Common myeloid progenitor, CD34-positive (primary cell): ENCODE data around the gene GRIK5.

Experiments used
- CTCF ChIA-PET: fragments of 350-600 bp; sonication (Branson Sonifier 250); formaldehyde crosslinking; loops from one replicate; lab custom pipeline; 2021; ENCODE audit warnings: antibody characterized with exemption; lab: Charles Lee
- POLR2A ChIA-PET: fragments of 350-600 bp; sonication (Branson Sonifier 250); formaldehyde crosslinking; loops from one replicate; lab custom pipeline; 2021; ENCODE audit warnings: antibody characterized with exemption; lab: Charles Lee
- DNase-seq, 3 donors: peaks; one replicate each; pipeline versions ENCODE4 v3.0.0 to v3.0.0-alpha.2; 2013
- H3K27ac ChIP-seq, 2 experiments: 1 replicate in 1 of 2; 2 replicates in 1 of 2; pipeline ENCODE4 v1.7.0; 2013; ENCODE audit warnings: inconsistent platforms in 2 of 2, low read length in 2 of 2, mild to moderate bottlenecking in 2 of 2, low read depth in 1 of 2, moderate library complexity in 1 of 2; ENCODE audit not compliant: severe bottlenecking in 2 of 2, insufficient read depth in 1 of 2, poor library complexity in 1 of 2
- H3K27me3 ChIP-seq, 5 experiments: replicated peaks in 2 of 5; 1 replicate in 3 of 5; 2 replicates in 2 of 5; pipeline versions ENCODE4 v1.6.1 to v1.7.0; 2013; ENCODE audit warnings: low read length in 4 of 5, mild to moderate bottlenecking in 2 of 5, moderate library complexity in 2 of 5, inconsistent platforms in 1 of 5; ENCODE audit not compliant: insufficient read depth in 5 of 5, control insufficient read depth in 4 of 5
- H3K36me3 ChIP-seq, 4 experiments: 1 replicate in 2 of 4; 2 replicates in 2 of 4; pipeline versions ENCODE4 v1.6.1 to v1.7.0; 2013; ENCODE audit warnings: low read length in 3 of 4, control low read depth in 1 of 4, mild to moderate bottlenecking in 1 of 4; ENCODE audit not compliant: control insufficient read depth in 4 of 4, insufficient read depth in 4 of 4
- H3K4me1 ChIP-seq, 4 experiments: 1 replicate in 3 of 4; 2 replicates in 1 of 4; pipeline versions ENCODE4 v1.6.1 to v1.7.1; 2013; ENCODE audit warnings: low read length in 3 of 4, mild to moderate bottlenecking in 3 of 4, control low read depth in 1 of 4, inconsistent platforms in 1 of 4, moderate library complexity in 1 of 4; ENCODE audit not compliant: control insufficient read depth in 4 of 4, insufficient read depth in 4 of 4; ENCODE audit errors: control extremely low read depth in 1 of 4
- H3K4me3 ChIP-seq, 7 experiments: 1 replicate in 4 of 7; 2 replicates in 3 of 7; pipeline versions ENCODE4 v1.5.1 to v1.7.0; 2013; ENCODE audit warnings: mild to moderate bottlenecking in 7 of 7, low read length in 6 of 7, moderate library complexity in 6 of 7, inconsistent platforms in 2 of 7, low read depth in 2 of 7, control low read depth in 1 of 7; ENCODE audit not compliant: insufficient read depth in 4 of 7, control insufficient read depth in 1 of 7; ENCODE audit errors: extremely low read depth in 1 of 7
- H3K9me3 ChIP-seq, 5 experiments: 1 replicate in 4 of 5; 2 replicates in 1 of 5; pipeline versions ENCODE4 v1.6.1 to v1.7.1; 2013; ENCODE audit warnings: low read length in 4 of 5, mild to moderate bottlenecking in 2 of 5, inconsistent platforms in 1 of 5, low read depth in 1 of 5, moderate library complexity in 1 of 5; ENCODE audit not compliant: control insufficient read depth in 4 of 5, insufficient read depth in 2 of 5; ENCODE audit errors: control extremely low read depth in 1 of 5
- WGBS: methylation state at CpG from one replicate; pipeline ENCODE4 v1.1.5; 2013; ENCODE audit not compliant: insufficient coverage; 5-methylcytosine and 5-hydroxymethylcytosine counted together

GRIK5 gene

DNA sequence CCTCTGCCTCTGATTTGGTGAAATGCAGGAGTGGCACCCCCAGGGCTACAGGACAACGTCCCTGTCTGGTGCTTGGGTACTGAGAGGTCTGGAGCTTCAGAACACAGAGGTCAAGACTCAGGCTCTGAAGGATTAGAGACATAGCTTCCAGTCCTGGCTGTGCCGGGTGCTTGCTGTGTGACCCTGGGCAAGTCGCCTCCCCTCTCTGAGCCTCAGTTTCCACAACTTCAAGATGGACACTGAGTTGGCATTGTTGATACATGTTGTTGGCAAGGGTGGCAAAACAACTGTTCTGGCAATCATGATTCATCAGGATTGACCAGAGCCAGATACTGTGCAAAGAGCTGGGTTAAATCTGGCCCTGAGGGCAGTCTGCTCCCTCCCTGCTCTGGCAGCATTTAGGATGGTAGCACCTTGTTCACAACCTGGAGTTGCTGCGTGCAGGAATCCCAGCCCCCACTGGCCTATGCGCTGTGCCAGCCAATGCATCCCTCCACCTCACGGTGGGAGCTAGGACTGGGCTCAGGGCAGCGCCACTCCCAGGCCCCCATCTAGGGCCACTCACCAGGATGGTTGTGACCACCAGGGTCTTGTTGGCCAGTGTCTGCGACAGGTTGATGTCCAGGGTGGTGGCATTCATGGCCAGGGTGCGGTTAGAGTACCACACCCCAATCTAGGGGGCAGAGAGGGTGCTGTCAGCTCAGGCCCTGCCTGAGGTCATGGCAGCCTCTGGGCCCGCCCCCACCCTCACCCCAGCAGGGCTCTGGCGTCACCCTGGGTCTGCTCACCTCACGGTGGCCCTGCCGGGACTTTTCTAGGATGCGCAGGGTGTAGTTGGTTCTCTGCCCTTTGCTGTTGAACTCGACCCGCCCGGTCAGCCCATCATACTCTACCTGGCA, 16.7 kb downstream of the GRIK5 start:
- Histone ChIP-seq H3K36me3 (peaks cover 15 to 75% (median 46%) of the 10 kb centered on the region in 4 experiments), H3K4me1 (peaks cover 0 to 4% (median 0%) of the 10 kb centered on the region in 4 experiments)

GRCh38 chr19:42052241-42052863, 17.7 kb downstream of the GRIK5 start:
- Histone ChIP-seq H3K27ac (no peak overlapping the region), H3K9me3 (no peaks in the 10 kb centered on the region), H3K4me3 (no peak overlapping the region), H3K4me1 (peaks cover 0 to 4% (median 0%) of the 10 kb centered on the region in 4 experiments), H3K36me3 (peaks cover 15 to 68% (median 44%) of the 10 kb centered on the region in 4 experiments), H3K27me3 (no peaks in the 10 kb centered on the region)
- POLR2A ChIA-PET, result interaction anchor here (1.3 kb wide), 1 partner anchor 13 kb away, joined by 3 read pairs; no protein-coding TSS in a partner anchor
- 98% methylated on average over 10 of the region's 10 CpGs for WGBS
- CTCF ChIA-PET, result interaction anchor here (0.5 to 1.7 kb wide), 2 partner anchors 18 to 184 kb away, joined by 3 to 5 read pairs; no protein-coding TSS in a partner anchor
- no peak for DNase-seq

More for the DNA sequence above, 16.7 kb downstream of the GRIK5 start:
- POLR2A ChIA-PET, result no interaction called here
- Histone ChIP-seq H3K4me3 (no peak overlapping the region), H3K9me3 (no peaks in the 10 kb centered on the region), H3K27me3 (no peaks in the 10 kb centered on the region), H3K27ac (no peak overlapping the region)
- DNase-seq, result no peak
- 100% methylated on average over 10 of the region's 17 CpGs for WGBS
- CTCF ChIA-PET, result interaction anchor here (0.5 to 1.7 kb wide), 3 partner anchors 18 to 183 kb away, joined by 3 to 5 read pairs (median 3); no protein-coding TSS in a partner anchor

- no peaks in the 10 kb centered on the region for H3K9me3 ChIP-seq
- 98% methylated on average over 11 of the region's 14 CpGs for WGBS
- H3K4me3 ChIP-seq, result no peak overlapping the region
- no peak overlapping the region for H3K27ac ChIP-seq
- no peaks in the 10 kb centered on the region for H3K27me3 ChIP-seq
- peaks cover 11 to 64% (median 40%) of the 10 kb centered on the region in 4 experiments for H3K36me3 ChIP-seq
- no peaks in the 10 kb centered on the region for H3K4me1 ChIP-seq
- DNase-seq, result no peak
- ChIA-PET CTCF (interaction anchor here (1.7 kb wide), 1 partner anchor 17 kb away, joined by 5 read pairs; no protein-coding TSS in a partner anchor), POLR2A (interaction anchor here (0.7 to 1.3 kb wide), 3 partner anchors 12 to 27 kb away, joined by 3 read pairs; no protein-coding TSS in a partner anchor)
These were observed 18.6 kb downstream of the GRIK5 start for GRCh38 chr19:42051166-42052115.

GRCh38 chr19:42048992-42049391, 21.0 kb downstream of the GRIK5 start:
- no peak for DNase-seq
- peaks cover 3 to 63% (median 37%) of the 10 kb centered on the region in 4 experiments for H3K36me3 ChIP-seq
- POLR2A ChIA-PET, result no interaction called here
- CTCF ChIA-PET, result interaction anchor here (1.0 to 1.6 kb wide), 2 partner anchors 10 to 18 kb away, joined by 3 to 4 read pairs; no protein-coding TSS in a partner anchor
- H3K27me3 ChIP-seq, result no peaks in the 10 kb centered on the region
- H3K9me3 ChIP-seq, result no peaks in the 10 kb centered on the region
- H3K27ac ChIP-seq, result no peak overlapping the region
- H3K4me1 ChIP-seq, result no peaks in the 10 kb centered on the region
- no peak overlapping the region for H3K4me3 ChIP-seq
- WGBS, result 90% methylated on average over 3 of the region's 4 CpGs

DNA sequence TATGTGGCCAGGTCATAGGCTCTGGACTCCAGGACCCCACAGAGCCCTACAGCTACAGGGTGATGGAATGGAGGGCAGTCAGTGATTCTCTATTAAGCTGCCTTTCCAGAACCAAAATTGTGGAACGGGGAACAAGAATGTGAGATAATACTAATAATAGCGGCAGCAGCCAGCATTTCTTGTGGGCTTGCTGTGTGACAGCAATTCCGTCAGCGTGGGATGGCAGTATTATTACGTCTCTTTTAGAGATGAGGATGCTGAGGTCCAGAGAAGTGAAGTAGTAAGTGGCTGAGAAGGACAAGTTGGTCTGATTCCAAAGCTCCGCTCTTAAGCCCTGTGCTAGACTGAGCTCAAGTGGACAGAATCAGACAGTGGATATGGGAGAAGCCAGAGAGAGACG, 24.4 kb downstream of the GRIK5 start:
- POLR2A ChIA-PET, result no interaction called here
- Histone ChIP-seq H3K27me3 (no peaks in the 10 kb centered on the region), H3K9me3 (no peaks in the 10 kb centered on the region), H3K4me3 (no peak overlapping the region), H3K4me1 (no peaks in the 10 kb centered on the region), H3K27ac (peak overlapping the region in 1 of 2 experiments; percentile 2), H3K36me3 (peaks cover 2 to 54% (median 28%) of the 10 kb centered on the region in 4 experiments)
- DNase-seq, result no peak
- CTCF ChIA-PET, result interaction anchor here (0.8 to 1.3 kb wide), 2 partner anchors 11 to 17 kb away, joined by 3 to 4 read pairs; no protein-coding TSS in a partner anchor
- WGBS, result 96% methylated on average over 6 of the region's 7 CpGs

- no peaks in the 10 kb centered on the region for H3K27me3 ChIP-seq
- no peaks in the 10 kb centered on the region for H3K9me3 ChIP-seq
- peaks cover 7 to 76% (median 37%) of the 10 kb centered on the region in 4 experiments for H3K36me3 ChIP-seq
- DNase-seq, result no peak
- no peaks in the 10 kb centered on the region for H3K4me1 ChIP-seq
- no peak overlapping the region for H3K4me3 ChIP-seq
- WGBS, result 97% methylated on average over 25 of the region's 30 CpGs
- CTCF ChIA-PET, result no interaction called here
- POLR2A ChIA-PET, result interaction anchor here (0.6 kb wide), 1 partner anchor 30 kb away, joined by 3 read pairs; no protein-coding TSS in a partner anchor
- H3K27ac ChIP-seq, result no peak overlapping the region
These were observed 27.4 kb downstream of the GRIK5 start for GRCh38 chr19:42042455-42043170.
